GM21381 (cell line): ENCODE measurements around the gene LBHD2.
"Not testable (repeated sequence)": the region's sequence is repeated elsewhere in the genome, so short reads cannot be mapped to it uniquely, and the experiment has no call there.

Experiments used
- ATAC-seq: cut with Tn5 transposase; IDR thresholded peaks from one replicate; pipeline ENCODE4 v1.9.1; 2021; ENCODE audit warnings: mild to moderate bottlenecking, moderate library complexity; ENCODE audit not compliant: unreplicated experiment

LBHD2 gene

GRCh38 chr14:103103461-103104388 lies 19.7 kb downstream of the LBHD2 start:
- ATAC-seq: no peak

GRCh38 chr14:103104389-103104653 lies 20.3 kb downstream of the LBHD2 start:
- no peak for ATAC-seq

GRCh38 chr14:103104654-103105452 lies 20.8 kb downstream of the LBHD2 start:
- ATAC-seq: peak; percentile 45

GRCh38 chr14:103105580-103106150 lies 21.7 kb downstream of the LBHD2 start:
- no peak for ATAC-seq

- no peak for ATAC-seq
Observed at GRCh38 chr14:103107455-103107854, 23.4 kb downstream of the LBHD2 start.

- ATAC-seq: no peak
Observed at GRCh38 chr14:103107941-103108748, 24.1 kb downstream of the LBHD2 start.

- ATAC-seq: no peak
Observed at GRCh38 chr14:103108749-103109207, 24.8 kb downstream of the LBHD2 start.

- ATAC-seq: no peak
Observed at GRCh38 chr14:103109535-103110441, 25.8 kb downstream of the LBHD2 start.

- no peak for ATAC-seq
Observed at GRCh38 chr14:103110681-103111231, 26.7 kb downstream of the LBHD2 start.

GRCh38 chr14:103111232-103111868 lies 27.3 kb downstream of the LBHD2 start:
- no peak for ATAC-seq

GRCh38 chr14:103112400-103113243 lies 28.6 kb downstream of the LBHD2 start:
- ATAC-seq: no peak

GRCh38 chr14:103113303-103113702 lies 29.3 kb downstream of the LBHD2 start:
- ATAC-seq: no peak

GRCh38 chr14:103113774-103114173 lies 29.8 kb downstream of the LBHD2 start:
- no peak for ATAC-seq

GRCh38 chr14:103115086-103115679 lies 31.2 kb downstream of the LBHD2 start:
- not testable (repeated sequence) for ATAC-seq

- ATAC-seq: no peak
Observed at GRCh38 chr14:103115845-103116572, 32.0 kb downstream of the LBHD2 start.

- ATAC-seq: no peak
Observed at GRCh38 chr14:103116636-103117035, 32.6 kb downstream of the LBHD2 start.

GRCh38 chr14:103117499-103117898 lies 33.5 kb downstream of the LBHD2 start:
- ATAC-seq: not testable (repeated sequence)
